SK-N-DZ (cell line): ENCODE data around the gene CCDC92.

Source experiments
- DNase-seq: peaks from one replicate; pipeline ENCODE4 v3.0.0-alpha.2; 2015; ENCODE audit warnings: low spot score
- small RNA-seq, 2 experiments: library from RNA; depleted of rRNA; stranded (forward); fragments of <200 nt; gene quantifications; one replicate each; pipeline ENCODE3, GENCODE V24; 2014

The CCDC92 gene

DNA sequence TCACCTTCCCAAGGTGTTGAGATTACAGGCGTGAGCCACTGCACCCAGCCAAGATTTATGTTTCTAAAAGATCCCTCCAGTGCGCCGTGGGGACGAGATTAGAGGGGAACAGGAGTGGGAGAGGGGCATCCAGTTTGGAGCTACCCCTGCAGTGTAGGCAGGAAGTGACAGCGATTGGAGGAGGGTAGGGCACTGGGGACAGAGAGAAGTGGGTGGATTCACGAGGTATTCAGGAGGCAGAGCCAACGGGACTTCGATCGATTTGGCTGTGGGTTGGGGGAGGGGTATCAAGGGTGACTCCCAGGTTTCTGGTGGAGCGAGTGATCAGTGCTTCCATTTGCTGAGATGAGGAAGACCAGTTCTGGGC is 82.1 kb downstream of the CCDC92 start:
- no peak for DNase-seq

DNA sequence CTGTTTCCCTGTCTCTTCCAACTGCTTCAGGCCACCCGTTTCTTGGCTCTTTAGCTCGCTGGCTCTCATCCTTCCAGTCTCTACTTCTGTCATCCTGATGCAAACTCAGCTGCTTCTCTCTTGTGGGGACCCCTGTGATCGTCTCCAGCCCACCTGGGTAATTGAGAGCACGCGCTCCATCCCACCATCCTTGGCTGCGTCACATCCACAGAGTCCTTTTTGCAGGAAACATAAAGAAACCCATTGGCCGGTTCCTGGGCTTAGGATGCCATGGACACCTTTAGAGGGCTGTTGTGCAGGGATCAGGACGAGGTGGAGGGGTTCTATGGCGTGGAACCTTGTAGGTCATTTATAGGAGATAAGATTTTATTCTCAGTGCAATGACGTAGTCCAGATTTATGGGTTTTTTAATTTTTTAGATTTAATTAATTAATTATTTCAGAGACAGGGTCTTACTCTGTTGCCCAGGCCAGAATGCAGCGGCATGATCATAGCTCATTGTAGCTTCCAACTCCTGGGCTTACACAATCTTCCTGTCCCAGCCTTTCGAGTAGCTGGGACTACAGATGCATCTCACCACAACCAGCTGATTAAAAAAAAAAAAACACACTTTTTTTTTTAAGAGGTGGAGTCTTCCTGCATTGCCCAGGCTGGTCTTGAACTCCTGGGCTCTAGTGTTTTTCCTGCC is 82.6 kb downstream of the CCDC92 start:
- DNase-seq: no peak

DNA sequence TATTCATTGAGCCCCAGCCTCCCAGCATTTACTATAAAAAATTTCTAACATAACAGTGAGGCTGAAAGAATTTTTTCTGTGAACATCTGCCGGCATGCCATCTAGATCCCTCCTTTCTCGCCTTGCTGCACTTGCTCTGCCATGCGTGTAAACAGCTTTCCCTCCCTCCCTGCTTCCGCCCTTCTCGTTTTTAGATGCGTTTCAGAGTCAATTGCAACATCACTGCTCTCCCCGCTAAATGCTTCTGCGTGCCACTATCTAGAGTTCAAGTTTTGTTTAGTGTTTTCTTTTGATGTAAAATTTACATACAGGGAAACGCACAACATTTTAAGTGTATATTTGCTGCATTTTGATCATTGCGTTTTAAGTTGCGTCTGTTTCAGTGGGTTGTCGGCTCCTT is 83.6 kb downstream of the CCDC92 start:
- no peak for DNase-seq

DNA sequence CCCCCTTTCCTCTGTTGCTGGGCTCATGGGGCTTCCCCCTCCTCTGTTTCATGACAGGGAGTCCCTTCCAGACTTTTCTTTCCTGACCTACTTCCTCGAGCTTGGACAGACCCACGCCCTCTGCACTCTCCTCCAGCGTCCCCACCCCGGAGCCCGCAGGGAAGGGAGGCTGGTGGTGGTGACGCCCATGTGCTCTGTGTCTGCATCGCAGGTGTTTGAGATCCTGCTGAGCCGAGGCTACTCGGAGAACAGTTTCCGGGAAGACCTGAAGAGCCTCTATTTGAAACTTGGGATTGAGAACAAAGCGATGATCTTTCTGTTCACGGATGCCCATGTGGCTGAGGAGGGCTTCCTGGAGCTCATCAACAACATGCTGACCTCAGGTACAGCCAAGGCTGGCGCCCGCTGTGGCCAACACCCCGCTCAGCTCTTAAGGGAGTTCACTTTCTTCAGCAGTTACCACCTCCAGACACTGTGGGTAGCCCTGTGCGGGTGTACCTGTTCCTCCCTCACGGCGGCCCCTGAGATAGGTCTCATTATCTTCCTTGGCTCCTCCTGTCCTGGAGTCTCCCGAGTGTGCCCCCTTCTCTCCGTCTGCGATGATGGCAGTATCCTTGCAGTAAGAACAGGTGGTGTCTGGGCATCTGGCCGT is 85.6 kb downstream of the CCDC92 start:
- DNase-seq: no peak

DNA sequence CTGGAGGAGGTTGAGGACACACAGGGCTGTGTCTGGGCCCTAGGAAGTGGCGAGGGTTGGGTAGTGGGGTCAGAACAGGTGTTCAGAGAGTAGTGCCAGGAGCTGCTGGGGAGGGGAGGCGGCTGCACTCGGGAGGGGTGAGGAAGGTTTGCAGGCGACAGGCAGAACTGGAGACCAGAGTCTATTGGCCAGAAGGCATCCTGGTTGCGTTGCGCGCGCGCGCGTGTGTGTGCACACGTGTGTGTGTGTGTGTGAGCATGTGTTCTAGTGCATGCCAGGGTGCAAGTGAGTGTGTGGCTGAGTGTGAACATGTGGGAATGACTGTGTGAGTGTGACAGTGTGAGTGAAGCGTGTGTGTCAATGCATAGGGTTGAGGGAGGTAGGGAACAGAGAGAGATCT is 86.4 kb downstream of the CCDC92 start:
- DNase-seq: no peak

Small RNA genes lying within 50 kb of the gene (small RNA-seq; reads per million reads assigned to genes)
- gene AC068790.4 (0 to 0.03 reads per million in 2 experiments), gene AC068790.6 (0 reads per million in 2 experiments)
